Osteocyte (in vitro differentiated cells): ENCODE data around the gene FAM149B1. TPM values are rescaled to one million over a fixed set of nuclear protein-coding genes. Genes with fewer than 3 reads are reported as not detected.

Experiments
- DNase-seq: peaks from one replicate; pipeline ENCODE4 v3.0.0; 2021; ENCODE audit warnings: mixed read lengths; ENCODE audit not compliant: unreplicated experiment; ENCODE audit errors: extremely low spot score
- H3K27ac Mint-ChIP-seq: one replicate; pipeline ENCODE4 v1.8.0; 2021; ENCODE audit warnings: mild to moderate bottlenecking, mixed read lengths; ENCODE audit not compliant: unreplicated experiment
- H3K27me3 Mint-ChIP-seq: one replicate; pipeline ENCODE4 v1.8.0; 2021; ENCODE audit warnings: mixed read lengths; ENCODE audit not compliant: unreplicated experiment
- H3K36me3 Mint-ChIP-seq: one replicate; pipeline ENCODE4 v1.8.0; 2021; ENCODE audit warnings: mixed read lengths; ENCODE audit not compliant: unreplicated experiment
- H3K4me1 Mint-ChIP-seq: one replicate; pipeline ENCODE4 v1.8.0; 2021; ENCODE audit warnings: mixed read lengths; ENCODE audit not compliant: unreplicated experiment
- H3K4me3 Mint-ChIP-seq: one replicate; pipeline ENCODE4 v1.8.0; 2021; ENCODE audit warnings: mild to moderate bottlenecking, moderate library complexity, mixed read lengths; ENCODE audit not compliant: unreplicated experiment
- H3K9me3 Mint-ChIP-seq: one replicate; pipeline ENCODE4 v1.8.0; 2021; ENCODE audit warnings: mixed read lengths; ENCODE audit not compliant: unreplicated experiment
- CTCF ChIP-seq: fragments of 200-600 bp; sonication (generic); IDR thresholded peaks from 2 replicates; pipeline ENCODE4 v1.5.0; 2021; ENCODE audit warnings: antibody characterized with exemption, mild to moderate bottlenecking, moderate library complexity
- long read RNA-seq: library from polyadenylated mRNA; unstranded; transcript quantifications from one replicate; pipeline ENCODE4 v2.0.0, GENCODE V29; 2021
- total RNA-seq: library from RNA; stranded (reverse); gene quantifications from 2 replicates; pipeline ENCODE4 v1.2.1, GENCODE V29; 2021

The FAM149B1 gene
- 21.4 TPM in 2 replicates for total RNA-seq
- long read RNA-seq, partial matches to known transcripts, result 3 of 7 reads
- long read RNA-seq, other reads (novel, unspliced or antisense), result 3 of 7 reads

- Mint-ChIP-seq H3K27ac (peak within 1 kb of the TSS; percentile 100), H3K4me1 (peaks cover 31% of the 10 kb centered on the region), H3K36me3 (peaks cover 7% of the 10 kb centered on the region), H3K27me3 (no peaks in the 10 kb centered on the region), H3K4me3 (peak within 1 kb of the TSS; percentile 100), H3K9me3 (peaks cover 4% of the 10 kb centered on the region)
- DNase-seq, result peak; percentile 96
- peak; percentile 13 for TF ChIP-seq CTCF
These were observed at the start of gene FAM149B1, which contains the start of gene ECD for GRCh38 chr10:73167783-73168464. Gene FAM149B1 (plus strand): TSS chr10:73168119. CDS start chr10:73168340, 221 bp downstream. Gene ECD (minus strand): TSS chr10:73168008. CDS start chr10:73163937, 4,071 bp downstream.

GRCh38 chr10:73119457-73119856, 48.5 kb upstream of the FAM149B1 start:
- H3K27ac Mint-ChIP-seq, result no peak overlapping the region
- H3K27me3 Mint-ChIP-seq, result no peaks in the 10 kb centered on the region
- H3K4me3 Mint-ChIP-seq, result no peak overlapping the region

DNA sequence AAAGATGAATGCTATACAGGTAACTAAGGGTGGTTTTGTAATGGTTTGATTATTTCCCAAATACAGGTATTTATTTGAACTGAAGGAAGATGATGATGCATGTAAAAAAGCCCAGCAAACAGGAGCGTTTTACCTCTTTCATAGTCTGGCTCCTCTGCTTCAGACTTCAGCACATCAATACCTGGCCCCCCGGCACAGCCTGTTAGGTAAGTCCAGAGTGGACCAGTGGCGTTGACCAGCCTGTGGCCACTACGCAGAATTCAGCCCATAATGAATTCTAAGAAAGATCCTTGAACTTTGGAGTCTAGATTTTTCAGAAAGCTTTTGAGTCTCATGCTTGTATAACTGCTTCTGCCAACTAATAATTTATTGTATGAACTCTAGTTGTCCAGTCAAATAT, 48.0 kb upstream of the FAM149B1 start:
- no peak for DNase-seq
- no peaks in the 10 kb centered on the region for H3K27me3 Mint-ChIP-seq
- no peaks in the 10 kb centered on the region for H3K9me3 Mint-ChIP-seq
- H3K36me3 Mint-ChIP-seq, result peaks cover 16% of the 10 kb centered on the region
- no peak overlapping the region for H3K27ac Mint-ChIP-seq
- peaks cover 8% of the 10 kb centered on the region for H3K4me1 Mint-ChIP-seq
- TF ChIP-seq CTCF, result no peak
- no peak overlapping the region for H3K4me3 Mint-ChIP-seq

More at GRCh38 chr10:73119457-73119856, 48.5 kb upstream of the FAM149B1 start:
- DNase-seq, result no peak
- Mint-ChIP-seq H3K9me3 (no peaks in the 10 kb centered on the region), H3K4me1 (peaks cover 8% of the 10 kb centered on the region), H3K36me3 (peaks cover 14% of the 10 kb centered on the region)
- no peak for TF ChIP-seq CTCF

DNA sequence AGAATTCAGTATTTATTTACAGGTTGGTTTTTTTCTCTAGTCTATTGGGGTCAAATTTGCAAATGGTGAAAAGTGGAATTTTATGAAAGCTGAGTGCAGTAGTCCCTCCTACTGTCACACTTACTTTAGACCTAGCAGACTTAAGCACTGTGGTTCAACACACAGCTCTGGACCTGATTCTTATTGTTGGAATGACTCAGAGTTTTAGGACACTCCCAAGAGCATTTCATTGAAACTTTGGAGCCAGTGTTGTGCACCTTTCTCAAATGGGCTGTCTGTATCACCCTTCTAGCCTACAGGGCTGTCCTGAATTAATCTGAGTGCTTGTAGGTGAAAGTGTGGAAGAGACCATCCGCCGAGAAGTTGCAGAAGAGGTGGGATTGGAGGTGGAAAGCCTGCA, 41.6 kb upstream of the FAM149B1 start:
- H3K27ac Mint-ChIP-seq, result no peak overlapping the region
- H3K4me3 Mint-ChIP-seq, result no peak overlapping the region
- TF ChIP-seq CTCF, result no peak
- no peaks in the 10 kb centered on the region for H3K27me3 Mint-ChIP-seq
- no peaks in the 10 kb centered on the region for H3K9me3 Mint-ChIP-seq
- H3K36me3 Mint-ChIP-seq, result peaks cover 37% of the 10 kb centered on the region
- no peaks in the 10 kb centered on the region for H3K4me1 Mint-ChIP-seq
- no peak for DNase-seq

- TF ChIP-seq CTCF, result no peak
- H3K4me1 Mint-ChIP-seq, result peaks cover 2% of the 10 kb centered on the region
- peaks cover 52% of the 10 kb centered on the region for H3K36me3 Mint-ChIP-seq
- DNase-seq, result no peak
- no peaks in the 10 kb centered on the region for H3K27me3 Mint-ChIP-seq
- no peak overlapping the region for H3K4me3 Mint-ChIP-seq
- H3K27ac Mint-ChIP-seq, result no peak overlapping the region
- no peaks in the 10 kb centered on the region for H3K9me3 Mint-ChIP-seq
These were observed 36.6 kb upstream of the FAM149B1 start for GRCh38 chr10:73131301-73131700.
